PC-9 (cell line): ENCODE results near the gene WNT1. TPM values are rescaled to one million over a fixed set of nuclear protein-coding genes. Genes with fewer than 3 reads are reported as not detected.

Experiments
- BruUV-seq: library from RNA; stranded (reverse); fragments of 400-500 nt; replicated peaks from 2 replicates; lab custom pipeline; 2021; lab: Mats Ljungman, UMichigan
- CTCF ChIA-PET: fragments of 300-600 bp; sonication (Branson Sonifier 250); formaldehyde crosslinking; loops from one replicate; lab custom pipeline; 2022; ENCODE audit warnings: antibody characterized with exemption; lab: Charles Lee
- POLR2A ChIA-PET: fragments of 300-600 bp; sonication (Branson Sonifier 250); formaldehyde crosslinking; loops from one replicate; lab custom pipeline; 2022; ENCODE audit warnings: antibody characterized with exemption; ENCODE audit not compliant: unreplicated experiment; lab: Charles Lee
- DNase-seq, 2 experiments: peaks; one replicate each; pipeline versions ENCODE4 v3.0.0 to v3.0.0-alpha.2; 2015 to 2022; ENCODE audit warnings: mixed read lengths in 1 of 2
- H2AFZ ChIP-seq: fragments of 200-600 bp; sonication (generic); 2 replicates; pipeline ENCODE4 v1.8.1; 2017; ENCODE audit warnings: antibody characterized with exemption
- H3F3A ChIP-seq: fragments of 200-600 bp; sonication (generic); 2 replicates; pipeline ENCODE4 v1.8.1; 2017; ENCODE audit warnings: antibody characterized with exemption, mild to moderate bottlenecking, low read depth; ENCODE audit not compliant: insufficient read depth
- H3K27ac ChIP-seq: fragments of 200-600 bp; sonication (generic); 2 replicates; pipeline ENCODE4 v1.6.1; 2016; ENCODE audit warnings: mixed run types
- H3K27me3 ChIP-seq: fragments of 200-600 bp; sonication (generic); 2 replicates; pipeline ENCODE4 v1.6.1; 2016; ENCODE audit warnings: low read depth, mixed run types; ENCODE audit not compliant: insufficient read depth
- H3K36me3 ChIP-seq: fragments of 200-600 bp; sonication (generic); 2 replicates; pipeline ENCODE4 v1.6.1; 2016; ENCODE audit warnings: low read depth, mixed run types
- H3K4me1 ChIP-seq: fragments of 200-600 bp; sonication (generic); replicated peaks from 2 replicates; pipeline ENCODE4 v1.6.1; 2016; ENCODE audit warnings: mixed run types; ENCODE audit not compliant: insufficient read depth
- H3K4me2 ChIP-seq: fragments of 200-600 bp; sonication (generic); 2 replicates; pipeline ENCODE4 v1.6.1; 2017; ENCODE audit warnings: mixed run types
- H3K4me3 ChIP-seq: fragments of 200-600 bp; sonication (generic); 2 replicates; pipeline ENCODE4 v1.6.1; 2016; ENCODE audit warnings: mixed run types
- H3K79me2 ChIP-seq: fragments of 200-600 bp; sonication (generic); 2 replicates; pipeline ENCODE4 v1.6.1; 2017; ENCODE audit warnings: low read depth, mixed run types
- H3K9me2 ChIP-seq: fragments of 200-600 bp; sonication (generic); 2 replicates; pipeline ENCODE4 v1.8.1; 2017; ENCODE audit warnings: mild to moderate bottlenecking; ENCODE audit not compliant: insufficient read depth
- H3K9me3 ChIP-seq: fragments of 200-600 bp; sonication (generic); 2 replicates; pipeline ENCODE4 v1.8.1; 2016; ENCODE audit warnings: low read depth; ENCODE audit not compliant: insufficient read depth
- H4K20me1 ChIP-seq: fragments of 200-600 bp; sonication (generic); 2 replicates; pipeline ENCODE4 v1.8.1; 2017; ENCODE audit not compliant: insufficient read depth
- EZH2 ChIP-seq: fragments of 200-600 bp; sonication (generic); IDR thresholded peaks from 2 replicates; pipeline ENCODE4 v1.8.0; 2017; ENCODE audit warnings: antibody characterized with exemption, low read depth
- intact Hi-C: fragments of 100-400 bp; cut with micrococcal nuclease; formaldehyde crosslinking; loops from one replicate; pipeline ENCODE4 v1.10.0; 2022; ENCODE audit not compliant: unreplicated experiment
- total RNA-seq: library from RNA; stranded (reverse); gene quantifications from 2 replicates; pipeline ENCODE4 v1.2.3, GENCODE V29; 2021
- TF ChIP-seq, protein P1 (sequence below): fragments of 200-600 bp; sonication (generic); conservative IDR thresholded peaks from 2 replicates; pipeline ENCODE4 v1.6.1; 2017; ENCODE audit warnings: mixed run types, antibody characterized with exemption, mild to moderate bottlenecking, moderate library complexity

The WNT1 gene
- total RNA-seq, 1 experiment from 2014 or later = not detected

- TF ChIP-seq, protein P1, sequence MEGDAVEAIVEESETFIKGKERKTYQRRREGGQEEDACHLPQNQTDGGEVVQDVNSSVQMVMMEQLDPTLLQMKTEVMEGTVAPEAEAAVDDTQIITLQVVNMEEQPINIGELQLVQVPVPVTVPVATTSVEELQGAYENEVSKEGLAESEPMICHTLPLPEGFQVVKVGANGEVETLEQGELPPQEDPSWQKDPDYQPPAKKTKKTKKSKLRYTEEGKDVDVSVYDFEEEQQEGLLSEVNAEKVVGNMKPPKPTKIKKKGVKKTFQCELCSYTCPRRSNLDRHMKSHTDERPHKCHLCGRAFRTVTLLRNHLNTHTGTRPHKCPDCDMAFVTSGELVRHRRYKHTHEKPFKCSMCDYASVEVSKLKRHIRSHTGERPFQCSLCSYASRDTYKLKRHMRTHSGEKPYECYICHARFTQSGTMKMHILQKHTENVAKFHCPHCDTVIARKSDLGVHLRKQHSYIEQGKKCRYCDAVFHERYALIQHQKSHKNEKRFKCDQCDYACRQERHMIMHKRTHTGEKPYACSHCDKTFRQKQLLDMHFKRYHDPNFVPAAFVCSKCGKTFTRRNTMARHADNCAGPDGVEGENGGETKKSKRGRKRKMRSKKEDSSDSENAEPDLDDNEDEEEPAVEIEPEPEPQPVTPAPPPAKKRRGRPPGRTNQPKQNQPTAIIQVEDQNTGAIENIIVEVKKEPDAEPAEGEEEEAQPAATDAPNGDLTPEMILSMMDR = no peak
- no peak for TF ChIP-seq EZH2
- Histone ChIP-seq H3F3A (peaks cover 6% of the 10 kb centered on the region; the same call in 1 of the 2 replicates), H3K27ac (no peak overlapping the region), H3K27me3 (no peaks in the 10 kb centered on the region), H3K9me3 (no peaks in the 10 kb centered on the region), H3K4me2 (no peak overlapping the region), H3K9me2 (no peaks in the 10 kb centered on the region), H3K36me3 (no peaks in the 10 kb centered on the region), H3K4me1 (0 out of 2 replicates have a peak, but pooled peaks cover 7% of the 10 kb centered on the region), H3K4me3 (no peak overlapping the region), H2AFZ (no peak overlapping the region), H4K20me1 (no peaks in the 10 kb centered on the region), H3K79me2 (peaks cover 8% of the 10 kb centered on the region)
- no TSS peak for BruUV-seq
- intact Hi-C loops = no loop called here
- ChIA-PET CTCF (no interaction called here), POLR2A (no interaction called here)
- no peak for DNase-seq
These were observed 16.8 kb upstream of the WNT1 start for GRCh38 chr12:48961331-48961730.

DNA sequence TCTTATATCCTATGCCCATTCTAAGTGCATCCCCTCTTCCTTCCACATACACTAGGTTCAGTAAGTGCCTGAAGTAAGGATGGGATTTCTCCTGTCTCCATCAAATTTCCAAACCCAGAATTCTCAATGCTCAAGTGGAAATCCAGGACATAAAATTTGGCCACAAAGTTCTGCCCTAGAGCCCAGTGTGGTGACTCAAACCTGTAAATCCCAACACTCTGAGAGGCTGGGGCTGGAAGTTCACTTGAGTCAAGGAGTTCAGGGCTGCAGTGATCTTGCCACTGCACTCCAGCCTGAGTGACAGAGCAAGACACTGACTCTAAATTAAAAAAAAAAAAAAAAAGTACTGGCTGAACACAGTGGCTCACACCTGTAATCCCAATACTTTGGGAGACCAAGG is 16.3 kb upstream of the WNT1 start:
- H3K79me2 ChIP-seq = peaks cover 4% of the 10 kb centered on the region
- H3K36me3 ChIP-seq = no peaks in the 10 kb centered on the region
- H3K4me3 ChIP-seq = no peak overlapping the region
- no peak overlapping the region for H3K4me2 ChIP-seq
- no TSS peak for BruUV-seq
- no peak overlapping the region for H3K27ac ChIP-seq
- no peaks in the 10 kb centered on the region for H4K20me1 ChIP-seq
- no peak for TF ChIP-seq EZH2
- TF ChIP-seq, protein P1 = no peak
- H3K9me3 ChIP-seq = no peaks in the 10 kb centered on the region
- H3K9me2 ChIP-seq = no peaks in the 10 kb centered on the region
- no peak overlapping the region for H2AFZ ChIP-seq
- no peaks in the 10 kb centered on the region for H3K27me3 ChIP-seq
- ChIA-PET CTCF (no interaction called here), POLR2A (no interaction called here)
- 0 out of 2 replicates have a peak, but pooled peaks cover 7% of the 10 kb centered on the region for H3K4me1 ChIP-seq
- intact Hi-C loops = no loop called here
- peaks cover 6% of the 10 kb centered on the region; the same call in 1 of the 2 replicates for H3F3A ChIP-seq
- no peak for DNase-seq

GRCh38 chr12:48965298-48965838 is 12.8 kb upstream of the WNT1 start:
- no peaks in the 10 kb centered on the region for H4K20me1 ChIP-seq
- no peak overlapping the region for H3K27ac ChIP-seq
- H3K79me2 ChIP-seq = no peaks in the 10 kb centered on the region
- POLR2A ChIA-PET = no interaction called here
- no peaks in the 10 kb centered on the region for H3K4me1 ChIP-seq
- no peaks in the 10 kb centered on the region for H3K9me2 ChIP-seq
- intact Hi-C loops = no loop called here
- TF ChIP-seq, protein P1 = peak; percentile 47
- no peak for TF ChIP-seq EZH2
- no peaks in the 10 kb centered on the region for H3K27me3 ChIP-seq
- DNase-seq = no peak
- H3K4me2 ChIP-seq = no peak overlapping the region
- no peak overlapping the region for H2AFZ ChIP-seq
- H3K4me3 ChIP-seq = no peak overlapping the region
- CTCF ChIA-PET = interaction anchor here (0.6 kb wide), 1 partner anchor 73 kb away, joined by 3 read pairs; no protein-coding TSS in a partner anchor
- no peaks in the 10 kb centered on the region for H3K36me3 ChIP-seq
- no peaks in the 10 kb centered on the region for H3F3A ChIP-seq
- BruUV-seq = no TSS peak
- no peaks in the 10 kb centered on the region for H3K9me3 ChIP-seq
